ENCODE results near the gene SP140.

DNA sequence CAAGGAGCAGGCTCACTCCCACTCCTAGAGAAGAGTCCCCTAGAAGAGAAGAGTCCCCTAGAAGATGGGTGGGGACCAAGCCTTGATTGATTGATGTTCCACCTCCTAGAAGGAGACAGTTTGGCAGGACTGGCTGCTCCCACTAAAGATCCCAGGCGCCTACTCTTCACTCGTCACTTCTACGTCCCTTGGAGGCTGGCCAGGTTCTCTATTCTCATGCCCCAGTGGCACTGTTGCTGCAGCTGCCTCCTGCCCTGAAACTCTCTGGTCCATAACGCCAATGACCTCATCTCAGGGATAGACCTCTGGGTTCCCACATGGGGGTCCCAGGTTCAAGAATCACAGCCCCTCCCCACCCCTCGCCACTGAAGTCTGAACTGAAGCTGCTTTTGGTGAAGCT, 99.0 kb downstream of the SP140 start:
- TF ChIP-seq YY1 (IDR thresholded peaks at IDR 0.05; ENCODE audit: insufficient read depth, insufficient read length) (no peak), SUZ12 (IDR thresholded peaks at IDR 0.05; ENCODE audit: extremely low read depth, insufficient read depth, insufficient read length) (no peak), ZNF274 (IDR thresholded peaks at IDR 0.05; ENCODE audit: low read depth, low read length) (no peak)

All from NT2/D1 (cell line).